ENCODE results near the gene NGLY1. TPM values are rescaled to one million over a fixed set of nuclear protein-coding genes. Genes with fewer than 3 reads are reported as not detected.

NGLY1 gene
- total RNA-seq, 3 donors from 2014 or later: 29.8 to 53.3 (median 41.0) TPM

DNA sequence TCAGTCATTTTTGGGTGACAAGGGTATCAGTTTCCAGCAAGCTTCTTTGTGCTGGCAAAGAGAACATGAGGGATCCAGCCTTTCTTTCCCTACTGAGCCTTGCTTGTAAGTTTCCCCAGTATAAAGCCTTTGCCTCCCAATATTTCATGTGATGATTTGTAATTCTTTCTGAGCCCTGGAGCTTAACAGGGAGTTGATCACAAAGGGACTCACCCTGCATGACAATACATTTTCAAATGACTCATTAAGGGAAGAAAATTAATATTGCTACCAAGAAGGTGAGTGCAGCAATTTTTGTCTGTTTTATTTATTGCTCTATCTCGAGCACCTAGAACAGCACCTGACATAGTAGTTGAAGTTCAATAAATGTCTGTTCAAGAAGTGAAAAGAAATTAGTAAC lies 34.4 kb upstream of the NGLY1 start:
- no peaks in the 10 kb centered on the region for H3K4me1 ChIP-seq
- TF ChIP-seq POLR2AphosphoS5 (IDR thresholded peaks at IDR 0.05) (no peak), POLR2A (IDR thresholded peaks at IDR 0.05) (no peak)
- TF ChIP-seq, protein P1, sequence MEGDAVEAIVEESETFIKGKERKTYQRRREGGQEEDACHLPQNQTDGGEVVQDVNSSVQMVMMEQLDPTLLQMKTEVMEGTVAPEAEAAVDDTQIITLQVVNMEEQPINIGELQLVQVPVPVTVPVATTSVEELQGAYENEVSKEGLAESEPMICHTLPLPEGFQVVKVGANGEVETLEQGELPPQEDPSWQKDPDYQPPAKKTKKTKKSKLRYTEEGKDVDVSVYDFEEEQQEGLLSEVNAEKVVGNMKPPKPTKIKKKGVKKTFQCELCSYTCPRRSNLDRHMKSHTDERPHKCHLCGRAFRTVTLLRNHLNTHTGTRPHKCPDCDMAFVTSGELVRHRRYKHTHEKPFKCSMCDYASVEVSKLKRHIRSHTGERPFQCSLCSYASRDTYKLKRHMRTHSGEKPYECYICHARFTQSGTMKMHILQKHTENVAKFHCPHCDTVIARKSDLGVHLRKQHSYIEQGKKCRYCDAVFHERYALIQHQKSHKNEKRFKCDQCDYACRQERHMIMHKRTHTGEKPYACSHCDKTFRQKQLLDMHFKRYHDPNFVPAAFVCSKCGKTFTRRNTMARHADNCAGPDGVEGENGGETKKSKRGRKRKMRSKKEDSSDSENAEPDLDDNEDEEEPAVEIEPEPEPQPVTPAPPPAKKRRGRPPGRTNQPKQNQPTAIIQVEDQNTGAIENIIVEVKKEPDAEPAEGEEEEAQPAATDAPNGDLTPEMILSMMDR (IDR thresholded peaks at IDR 0.05): no peak

DNA sequence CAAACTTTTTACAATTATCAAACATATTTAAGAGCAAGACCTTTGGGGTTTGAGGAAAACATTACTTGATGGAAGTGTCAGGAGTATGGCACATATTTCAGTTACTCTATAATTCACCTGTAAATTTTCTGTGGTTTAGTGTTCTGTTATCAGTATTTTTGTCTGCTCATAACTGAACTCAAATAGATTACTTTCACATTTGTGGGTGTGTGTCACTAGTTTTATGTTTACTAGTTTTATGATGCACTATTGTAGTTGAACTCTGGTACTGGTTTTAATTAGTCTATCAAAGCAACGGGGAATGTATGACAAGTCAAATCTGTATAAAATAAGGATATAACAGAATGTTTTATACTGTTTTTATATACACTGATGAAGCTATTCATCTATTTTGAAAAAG lies 33.9 kb upstream of the NGLY1 start:
- Histone ChIP-seq H3K9me3 (peaks cover 0 to 12% of the 10 kb centered on the region in 2 donors), H3K27me3 (no peaks in the 10 kb centered on the region), H3K36me3 (no peaks in the 10 kb centered on the region), H3K27ac (no peak overlapping the region), H3K4me3 (no peak overlapping the region), H3K4me1 (no peaks in the 10 kb centered on the region)
- intact Hi-C loops (cut with DNase I; ENCODE audit: low total_unique reads): no loop called here
- TF ChIP-seq POLR2AphosphoS5 (IDR thresholded peaks at IDR 0.05) (no peak), POLR2A (IDR thresholded peaks at IDR 0.05) (no peak)
- TF ChIP-seq, protein P1 (IDR thresholded peaks at IDR 0.05): no peak
- DNase-seq (ENCODE audit: low spot score in 2 of 2): no peak

More for the DNA sequence above, 34.4 kb upstream of the NGLY1 start:
- Histone ChIP-seq H3K4me3 (no peak overlapping the region), H3K36me3 (no peaks in the 10 kb centered on the region), H3K27ac (no peak overlapping the region), H3K27me3 (no peaks in the 10 kb centered on the region), H3K9me3 (peaks cover 0 to 12% of the 10 kb centered on the region in 2 donors)
- DNase-seq (ENCODE audit: low spot score in 2 of 2): no peak
- intact Hi-C loops (cut with DNase I; ENCODE audit: low total_unique reads): no loop called here

DNA sequence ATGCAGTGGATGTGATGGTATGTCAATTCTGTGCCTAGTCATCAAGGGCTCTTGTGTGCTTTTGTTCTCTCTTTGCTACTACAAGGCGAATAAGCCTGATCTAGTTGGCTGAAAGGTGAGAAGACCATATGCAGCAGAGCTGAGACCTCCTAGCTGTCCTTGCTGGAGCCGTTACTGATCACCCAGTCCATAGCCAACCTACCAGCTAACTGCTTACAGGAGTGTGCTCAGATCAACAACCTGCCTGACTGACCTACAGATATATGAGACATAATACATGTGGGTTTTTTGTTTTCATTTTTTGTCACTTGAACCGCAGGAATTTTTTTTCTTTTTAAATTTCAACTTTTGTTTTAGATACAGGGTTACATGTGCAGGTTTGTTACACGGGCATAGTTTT lies 29.4 kb upstream of the NGLY1 start:
- DNase-seq (ENCODE audit: low spot score in 2 of 2): no peak
- no peaks in the 10 kb centered on the region for H3K27me3 ChIP-seq
- no peak overlapping the region for H3K27ac ChIP-seq
- H3K4me3 ChIP-seq: no peak overlapping the region
- no peaks in the 10 kb centered on the region for H3K4me1 ChIP-seq
- TF ChIP-seq POLR2AphosphoS5 (IDR thresholded peaks at IDR 0.05): no peak
- TF ChIP-seq, protein P1 (IDR thresholded peaks at IDR 0.05): no peak
- no peak for TF ChIP-seq POLR2A (IDR thresholded peaks at IDR 0.05)
- no peaks in the 10 kb centered on the region for H3K36me3 ChIP-seq
- H3K9me3 ChIP-seq: peaks cover 0 to 12% of the 10 kb centered on the region in 2 donors
- intact Hi-C loops (cut with DNase I; ENCODE audit: low total_unique reads): no loop called here

DNA sequence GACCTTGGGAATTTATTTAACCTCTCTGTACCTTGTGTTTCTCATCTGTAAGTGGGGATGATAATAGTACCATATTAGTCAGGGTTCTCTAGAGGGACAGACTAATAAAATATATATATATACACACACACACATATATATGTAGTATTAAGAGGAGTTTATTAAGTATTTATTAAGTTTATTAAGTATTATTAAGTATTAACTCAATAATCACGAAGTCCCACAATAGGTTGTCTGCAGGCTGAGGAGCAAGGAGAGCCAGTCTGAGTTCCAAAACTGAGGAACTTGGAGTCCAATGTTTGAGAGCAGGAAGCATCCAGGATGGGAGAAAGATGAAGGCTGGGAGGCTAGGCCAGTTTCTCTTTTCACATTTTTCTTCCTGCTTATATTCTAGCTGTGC lies 21.4 kb upstream of the NGLY1 start:
- TF ChIP-seq POLR2AphosphoS5 (IDR thresholded peaks at IDR 0.05) (no peak), POLR2A (IDR thresholded peaks at IDR 0.05) (no peak)
- TF ChIP-seq, protein P1 (IDR thresholded peaks at IDR 0.05): no peak
- DNase-seq (ENCODE audit: low spot score in 2 of 2): no peak
- intact Hi-C loops (cut with DNase I; ENCODE audit: low total_unique reads): no loop called here
- no peaks in the 10 kb centered on the region for H3K9me3 ChIP-seq
- H3K27ac ChIP-seq: no peak overlapping the region
- H3K36me3 ChIP-seq: no peaks in the 10 kb centered on the region
- H3K4me1 ChIP-seq: no peaks in the 10 kb centered on the region
- H3K27me3 ChIP-seq: no peaks in the 10 kb centered on the region
- H3K4me3 ChIP-seq: no peak overlapping the region

DNA sequence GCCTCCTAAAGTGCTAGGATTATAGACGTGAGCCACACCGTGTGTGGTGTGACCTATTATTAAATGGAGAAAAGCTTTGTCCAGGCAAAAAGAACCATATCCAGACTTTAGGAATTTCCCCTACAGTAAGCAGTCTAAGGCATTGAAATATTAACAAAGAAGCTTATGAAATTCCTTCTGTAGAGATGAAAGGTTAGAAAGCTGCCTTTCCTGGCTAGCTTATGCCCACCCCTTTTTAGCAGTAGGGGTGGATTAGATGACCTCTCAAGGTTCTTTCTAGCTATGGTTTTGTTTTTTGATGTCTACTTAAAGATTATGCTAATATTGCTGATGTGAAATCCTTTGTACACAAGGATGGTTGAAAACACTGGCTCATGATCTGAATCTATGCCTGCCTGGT lies 20.6 kb upstream of the NGLY1 start:
- Histone ChIP-seq H3K27ac (no peak overlapping the region), H3K9me3 (no peaks in the 10 kb centered on the region), H3K27me3 (no peaks in the 10 kb centered on the region), H3K36me3 (no peaks in the 10 kb centered on the region), H3K4me3 (no peak overlapping the region), H3K4me1 (no peaks in the 10 kb centered on the region)
- DNase-seq (ENCODE audit: low spot score in 2 of 2): no peak
- TF ChIP-seq, protein P1 (IDR thresholded peaks at IDR 0.05): no peak
- no peak for TF ChIP-seq POLR2A (IDR thresholded peaks at IDR 0.05)
- no peak for TF ChIP-seq POLR2AphosphoS5 (IDR thresholded peaks at IDR 0.05)
- intact Hi-C loops (cut with DNase I; ENCODE audit: low total_unique reads): no loop called here
